GM21786 (cell line): ENCODE results near the gene ALK.

Experiments
- ATAC-seq: cut with Tn5 transposase; IDR thresholded peaks from one replicate; pipeline ENCODE4 v1.9.1; 2021; ENCODE audit not compliant: unreplicated experiment

The ALK gene

DNA sequence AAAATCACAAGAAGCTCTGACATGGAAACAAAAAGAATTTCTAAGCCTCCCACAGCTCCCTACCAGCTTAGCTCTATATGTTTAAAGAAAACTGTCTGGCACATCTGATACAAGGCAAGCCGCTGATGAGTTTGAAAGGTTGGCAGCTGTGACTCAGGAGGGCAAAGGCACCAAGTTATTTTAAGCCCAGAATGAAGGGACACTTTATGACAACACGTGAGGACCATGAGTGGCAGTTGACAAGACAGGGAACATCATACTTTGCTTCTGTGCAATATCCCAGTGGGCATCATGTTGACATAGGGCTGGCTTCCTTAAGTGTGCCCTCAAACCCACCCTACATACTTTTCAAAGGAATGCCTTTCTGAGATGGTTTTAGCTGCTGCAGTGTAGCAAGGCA is 533.3 kb downstream of the ALK start:
- no peak for ATAC-seq

DNA sequence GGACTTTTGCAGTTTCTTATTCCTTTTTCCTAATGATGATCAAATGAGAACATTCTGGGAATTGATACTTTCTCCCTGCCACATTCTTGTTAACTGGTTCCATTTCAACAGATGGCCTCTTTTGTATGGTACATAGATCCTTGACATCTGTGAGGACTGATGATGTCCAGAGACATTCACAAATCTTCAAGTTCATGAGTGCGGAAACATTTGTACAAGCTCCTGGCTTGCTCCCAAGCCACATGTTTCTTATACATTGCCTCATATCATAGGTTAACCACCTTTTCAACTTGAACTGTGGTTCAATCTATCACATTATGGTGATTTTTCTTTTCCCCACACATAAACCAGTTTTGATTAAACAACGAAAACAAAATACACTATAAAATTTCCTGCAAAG is 538.9 kb downstream of the ALK start:
- no peak for ATAC-seq

DNA sequence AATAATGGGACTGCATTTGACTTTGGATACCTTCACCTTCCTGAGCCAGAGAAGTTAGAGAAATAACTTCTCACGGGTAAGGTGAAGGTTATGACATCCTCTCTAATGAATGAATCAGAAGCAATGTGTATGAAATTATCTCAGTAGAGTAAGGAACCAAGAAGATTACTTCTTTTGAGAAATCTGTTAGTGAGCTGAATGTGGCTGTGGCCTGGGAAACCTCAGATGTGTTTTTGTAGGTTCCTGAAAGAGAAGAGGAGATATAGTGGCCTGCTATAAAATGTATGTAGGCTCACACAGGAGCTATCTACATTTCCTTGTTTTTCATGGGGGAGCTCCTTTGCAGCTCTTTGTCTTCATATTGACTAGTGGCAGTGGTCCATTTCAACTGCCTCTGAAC is 543.6 kb downstream of the ALK start:
- ATAC-seq = no peak

DNA sequence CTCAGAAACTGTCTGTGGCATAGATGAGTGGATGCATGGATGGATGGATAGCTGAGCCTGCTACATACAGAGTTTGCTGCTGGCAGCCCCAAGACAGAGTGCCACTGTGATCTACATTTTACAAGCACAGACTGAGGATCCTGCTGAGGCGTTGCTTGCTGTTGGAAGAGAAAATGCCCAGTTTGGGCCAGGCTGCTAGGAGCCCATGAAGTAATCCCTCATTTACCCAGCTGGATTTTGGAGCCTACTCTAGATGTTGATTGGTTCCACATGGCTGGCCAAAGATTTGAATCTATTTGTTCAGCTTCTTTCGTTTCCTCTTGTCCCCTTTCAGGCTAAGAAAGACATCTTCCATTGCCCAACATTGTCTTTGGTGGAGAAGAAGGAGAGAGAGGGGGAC is 544.8 kb downstream of the ALK start:
- ATAC-seq = no peak

DNA sequence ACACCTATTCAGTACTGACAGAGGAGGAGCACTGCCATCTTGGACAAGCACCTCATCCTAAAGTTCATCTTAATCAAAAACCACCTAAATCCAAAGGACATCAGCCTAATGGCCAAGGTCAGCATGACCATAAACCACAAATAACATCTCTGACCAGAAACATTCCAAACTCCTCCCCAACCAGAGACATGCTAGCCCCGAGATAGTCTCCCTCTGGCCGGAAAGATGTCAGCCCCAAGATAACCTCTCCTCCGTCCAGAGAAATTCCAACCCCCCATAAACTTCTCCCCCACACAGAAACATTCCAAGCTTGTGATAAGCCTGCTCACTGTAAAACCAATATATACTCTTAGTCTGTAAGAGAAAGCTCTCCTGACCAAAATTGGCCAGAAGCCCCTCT is 545.5 kb downstream of the ALK start:
- no peak for ATAC-seq

- no peak for ATAC-seq
Measured at GRCh38 chr2:29374823-29375222, 546.6 kb downstream of the ALK start.

GRCh38 chr2:29373870-29374269 is 547.5 kb downstream of the ALK start:
- ATAC-seq = no peak

GRCh38 chr2:29372185-29372584 is 549.2 kb downstream of the ALK start:
- no peak for ATAC-seq

DNA sequence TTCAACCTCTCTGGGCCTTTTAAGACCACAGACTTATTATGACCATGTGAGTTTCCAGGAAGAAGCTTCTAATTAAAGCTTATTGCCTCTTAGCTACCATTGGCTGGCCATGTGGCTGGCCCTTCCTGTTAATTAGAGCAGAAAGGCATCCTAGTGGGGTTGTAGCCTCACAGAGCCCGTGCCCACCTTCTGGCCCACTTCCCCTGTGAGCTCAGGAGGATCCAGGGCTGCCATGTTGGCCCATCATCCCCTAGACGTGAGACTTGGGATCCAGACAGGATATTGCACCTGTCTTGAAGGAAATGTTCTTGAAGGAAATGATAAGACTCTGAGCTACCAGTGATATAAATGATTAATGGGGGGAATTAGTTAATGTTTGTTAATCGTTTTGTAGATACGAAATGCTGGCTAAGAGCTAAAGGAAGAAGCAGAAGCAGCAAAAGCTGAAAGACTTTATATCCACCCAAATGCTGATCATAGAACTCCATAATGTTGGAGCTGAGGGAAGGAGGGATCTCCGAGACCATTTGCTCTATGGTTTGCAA is 550.7 kb downstream of the ALK start:
- no peak for ATAC-seq

DNA sequence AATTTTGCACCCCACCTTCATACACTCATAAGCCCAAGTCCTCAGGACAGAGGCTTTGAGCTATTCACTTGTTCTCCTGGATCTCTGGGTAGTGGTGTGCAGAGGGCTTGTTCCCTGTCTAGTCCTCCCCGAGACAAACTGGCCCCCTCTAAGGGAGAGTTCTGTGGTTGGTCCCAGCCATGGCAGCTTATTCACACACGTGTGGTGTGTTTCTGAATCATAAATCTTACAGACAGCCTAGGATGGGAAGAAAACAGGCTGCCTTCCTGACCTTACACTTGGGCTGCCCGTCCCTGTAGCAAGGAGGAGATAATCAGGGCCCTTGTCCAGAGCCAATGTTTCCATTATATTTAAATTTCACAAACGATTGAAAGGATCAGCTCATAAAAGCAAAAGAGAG is 551.2 kb downstream of the ALK start:
- no peak for ATAC-seq

DNA sequence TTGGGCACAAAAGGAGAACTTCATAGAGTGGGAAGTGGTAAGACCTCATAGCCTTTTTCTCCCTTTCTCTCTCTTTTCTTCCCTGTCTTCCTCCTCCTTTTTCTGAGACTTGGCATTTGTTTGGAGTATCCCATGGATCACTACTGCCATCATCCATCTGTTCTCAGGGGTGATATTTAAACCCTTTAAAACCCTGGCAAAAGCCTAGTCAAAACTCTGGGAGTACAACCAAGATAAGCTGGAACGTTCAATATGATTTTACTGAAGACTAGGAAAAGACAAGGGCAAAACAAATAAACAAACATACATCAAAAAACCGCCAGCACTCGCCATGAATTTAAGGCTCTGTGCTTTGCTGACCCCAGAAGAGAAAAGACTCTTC is 552.7 kb downstream of the ALK start:
- no peak for ATAC-seq

DNA sequence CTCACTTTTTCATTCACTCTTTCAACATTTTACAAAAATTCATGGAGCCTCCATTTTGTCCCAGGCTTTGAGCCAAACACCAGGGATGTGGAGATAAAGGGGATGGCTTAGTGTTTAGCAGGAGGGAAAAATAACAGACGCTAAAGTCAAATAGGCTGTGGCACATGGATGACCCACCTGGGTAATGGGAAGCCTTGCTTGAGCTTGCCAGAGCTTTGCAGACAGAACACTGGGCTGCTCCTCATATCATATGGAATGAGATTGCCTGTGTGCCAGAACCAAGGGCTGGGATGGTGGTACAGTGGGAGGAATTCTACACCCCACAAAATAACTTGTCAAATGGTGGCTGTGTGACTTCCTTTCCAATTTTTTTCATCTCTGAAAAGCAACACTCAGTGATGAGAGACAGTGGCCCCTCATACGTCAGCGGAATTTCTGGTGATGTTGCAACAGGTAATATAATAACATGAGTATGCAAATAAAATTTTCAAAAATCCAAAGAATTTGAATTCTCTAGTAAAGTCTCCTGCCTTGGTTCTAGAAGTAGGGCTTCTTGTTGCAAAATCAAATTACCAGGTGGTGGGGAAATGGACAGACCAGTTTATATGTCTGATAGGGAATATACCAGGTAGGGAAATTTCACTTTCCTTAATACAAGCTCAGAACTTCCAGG is 553.3 kb downstream of the ALK start:
- ATAC-seq = no peak

GRCh38 chr2:29363111-29363510 is 558.3 kb downstream of the ALK start:
- no peak for ATAC-seq

DNA sequence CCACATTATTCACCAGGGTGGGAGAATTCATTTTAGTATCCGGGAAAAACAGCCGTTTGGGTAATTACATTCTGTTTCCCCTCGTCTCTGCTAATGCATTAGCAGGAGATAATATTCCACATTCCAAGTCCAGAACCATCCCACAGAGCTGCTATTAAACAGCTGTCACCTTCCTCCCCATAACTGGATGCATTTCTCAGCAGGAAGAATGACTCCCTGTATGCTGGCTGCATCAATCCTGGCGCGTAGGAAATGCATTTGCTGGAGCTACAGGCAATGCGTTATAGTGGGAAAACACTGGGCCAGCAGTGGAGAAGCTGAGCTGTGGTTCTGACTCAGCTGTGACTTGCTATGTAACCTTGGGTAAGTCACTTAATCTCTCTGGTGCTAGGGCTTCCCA is 560.2 kb downstream of the ALK start:
- ATAC-seq = no peak

DNA sequence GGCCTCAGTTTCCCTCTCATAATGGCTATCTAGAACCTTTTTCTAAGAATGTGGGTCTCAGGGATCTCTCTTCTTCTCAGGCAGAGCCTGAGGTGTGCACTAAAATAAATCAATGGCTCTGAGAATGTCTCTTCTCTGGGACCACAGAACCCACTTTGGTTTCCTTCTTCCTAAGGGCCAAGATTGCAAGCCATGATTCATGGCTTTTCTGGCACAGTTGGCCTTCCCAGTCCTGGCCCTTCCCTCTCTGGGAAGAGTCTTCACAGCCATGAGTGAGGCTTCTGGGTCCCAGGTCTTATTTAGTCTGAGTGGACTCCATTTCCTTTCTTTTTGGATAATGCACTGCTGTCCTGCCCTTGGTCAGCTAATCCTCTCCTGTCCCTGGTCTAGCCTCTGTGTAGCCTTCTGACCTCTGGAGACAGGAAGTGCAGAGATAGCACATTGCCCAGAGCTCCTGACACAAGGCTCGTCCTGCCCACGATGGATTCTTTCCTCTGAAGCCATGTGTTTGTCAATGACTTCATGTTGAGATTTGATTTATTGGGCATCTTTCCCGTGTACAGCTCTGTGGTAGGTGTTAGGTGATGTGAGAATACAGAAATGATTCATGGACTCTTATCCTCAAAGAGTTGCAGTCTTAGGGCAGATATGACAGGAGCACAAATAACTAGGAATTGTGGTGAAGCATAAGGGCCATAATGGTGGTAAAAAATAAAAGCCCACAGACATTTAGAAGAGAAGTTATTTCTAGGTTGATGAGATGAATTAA is 561.2 kb downstream of the ALK start:
- no peak for ATAC-seq

DNA sequence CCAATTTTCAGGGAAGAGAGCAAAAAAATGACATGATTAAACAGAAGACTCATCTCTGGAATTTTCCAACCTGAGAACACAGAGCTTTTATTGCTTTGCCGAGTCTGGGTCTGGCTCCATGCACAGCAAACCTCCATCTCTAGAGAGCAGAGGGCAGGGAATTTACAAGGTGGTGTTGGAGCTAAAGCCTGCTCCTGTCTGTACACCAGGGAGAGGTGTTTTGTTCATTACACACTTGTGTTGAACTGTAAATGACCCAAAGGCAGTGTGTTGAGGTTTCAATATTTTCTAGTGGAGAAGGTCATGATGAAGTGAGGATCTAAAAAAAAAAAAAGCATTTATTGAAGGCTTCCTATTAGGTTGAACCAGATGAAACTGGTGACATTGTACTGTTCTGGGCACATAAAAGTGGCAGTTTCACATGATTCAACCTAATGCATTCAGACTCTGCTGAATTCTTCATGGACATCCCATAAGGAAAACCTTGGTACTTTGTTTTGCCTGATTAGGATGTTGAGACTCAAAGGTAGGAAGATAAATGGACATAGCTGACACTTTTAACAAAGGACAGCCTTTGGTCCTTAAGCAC is 567.9 kb downstream of the ALK start:
- ATAC-seq = no peak

GRCh38 chr2:29351916-29352591 is 569.3 kb downstream of the ALK start:
- ATAC-seq = no peak

GRCh38 chr2:29351248-29351647 is 570.1 kb downstream of the ALK start:
- ATAC-seq = no peak

DNA sequence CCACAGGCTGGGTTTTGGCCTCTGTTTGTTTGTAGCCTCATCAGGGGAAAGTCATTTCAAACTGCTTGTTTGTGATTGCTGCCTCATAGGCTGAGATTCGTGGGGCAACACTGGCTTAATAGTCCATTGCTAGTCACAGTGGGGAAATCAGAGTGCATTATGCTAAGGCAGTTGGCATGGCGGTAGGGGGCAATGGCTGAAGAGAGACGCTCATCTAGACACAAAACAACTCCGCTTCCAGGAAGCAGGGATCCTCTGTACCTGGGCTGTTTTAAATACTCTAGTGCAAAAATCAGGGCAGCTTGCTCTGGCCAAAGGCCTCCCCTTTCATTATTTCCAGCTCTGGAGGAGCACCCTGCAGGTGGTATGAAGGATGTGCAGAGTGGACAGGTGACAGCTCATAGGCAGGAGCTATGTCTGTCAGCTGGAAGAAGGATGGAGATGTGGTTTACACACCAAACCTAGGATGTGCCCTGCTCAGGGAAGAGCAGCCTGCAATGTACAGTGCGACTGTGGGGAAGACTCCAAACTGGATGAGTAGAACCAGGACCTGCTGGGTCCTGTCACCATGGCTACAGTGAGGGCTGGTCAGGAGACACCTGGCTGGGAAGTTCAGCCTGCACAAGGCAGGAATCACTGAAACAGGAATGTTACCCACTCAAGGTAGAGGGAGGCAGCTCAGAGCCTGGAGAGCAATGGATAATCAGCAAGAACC is 571.9 kb downstream of the ALK start:
- no peak for ATAC-seq

DNA sequence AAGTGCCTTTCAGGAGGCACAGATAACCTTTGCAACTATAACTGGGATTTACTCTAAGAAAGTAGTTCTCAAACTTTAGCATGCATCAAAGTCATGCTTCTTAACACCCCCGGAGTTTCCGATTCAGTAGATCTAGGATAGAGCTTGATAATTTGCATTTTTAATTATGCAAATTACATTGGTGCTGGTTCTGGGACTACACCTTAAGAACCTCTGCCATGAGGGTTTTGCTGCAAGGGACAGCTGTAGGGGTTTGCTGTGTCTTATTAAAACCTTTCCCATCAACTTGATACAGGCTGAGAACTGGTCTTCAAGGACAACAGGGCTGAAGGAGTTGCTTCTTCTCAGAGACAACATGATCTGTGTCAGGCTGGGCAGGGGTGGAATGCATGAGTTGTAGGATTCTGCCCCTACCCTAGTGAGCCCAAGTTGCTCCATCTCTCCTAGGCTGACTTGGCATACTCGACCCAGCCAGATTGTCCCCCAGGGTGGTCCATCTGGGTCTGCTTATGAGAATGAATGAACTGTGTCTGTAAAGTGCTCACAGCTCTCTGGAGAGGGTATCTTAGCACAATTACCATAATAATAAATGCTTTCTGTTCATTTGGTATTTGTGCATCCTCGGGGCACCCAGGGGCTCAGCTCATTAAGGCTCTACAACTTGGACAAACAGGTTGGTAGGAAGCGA is 573.5 kb downstream of the ALK start:
- ATAC-seq = no peak
